ENCODE results near the gene PEDS1. TPM values are rescaled to one million over a fixed set of nuclear protein-coding genes. Genes with fewer than 3 reads are reported as not detected.

The PEDS1 gene
- total and polyA plus RNA-seq, 2 of the 13 experiments (the other 11 are each of a cell fraction or from before 2014, with no cell fraction given): 30.5 to 93.9 TPM

GRCh38 chr20:50138479-50139393 is 14.8 kb downstream of the PEDS1 start (continued):
- TF ChIP-seq ZNF660 (CRISPR knock-in tag; IDR thresholded peaks at IDR 0.05; ENCODE audit: borderline replicate concordance, low read depth): no peak
- no peak for TF ChIP-seq ARID5B (CRISPR knock-in tag; IDR thresholded peaks at IDR 0.05)
- TF ChIP-seq MAX (IDR thresholded peaks at IDR 0.05): peak; percentile 43; the same call in 1 of the 2 replicates
- TF ChIP-seq TEAD3 (CRISPR knock-in tag; optimal IDR thresholded peaks at IDR 0.05; ENCODE audit: borderline replicate concordance): peak; percentile 8
- no peak for TF ChIP-seq ELF3 (CRISPR knock-in tag; IDR thresholded peaks at IDR 0.05)
- TF ChIP-seq ZNF839 (CRISPR knock-in tag; IDR thresholded peaks at IDR 0.05; ENCODE audit: borderline replicate concordance): peak; percentile 71; the same call in 1 of the 2 replicates
- no peak for TF ChIP-seq ZBTB7B (CRISPR knock-in tag; IDR thresholded peaks at IDR 0.05)
- no peak for TF ChIP-seq TGIF2 (CRISPR knock-in tag; IDR thresholded peaks at IDR 0.05)
- peak; percentile 57 for TF ChIP-seq NR2C2 (CRISPR knock-in tag; IDR thresholded peaks at IDR 0.05; ENCODE audit: borderline replicate concordance)
- TF ChIP-seq ZBTB8A (CRISPR knock-in tag; IDR thresholded peaks at IDR 0.05; ENCODE audit: borderline replicate concordance, low read depth): no peak
- TF ChIP-seq SPEN (CRISPR knock-in tag; IDR thresholded peaks at IDR 0.05; ENCODE audit: low read depth): no peak
- TF ChIP-seq KDM5A (IDR thresholded peaks at IDR 0.05; ENCODE audit: borderline replicate concordance, low read length): no peak
- no peak for TF ChIP-seq ZNF30 (CRISPR knock-in tag; IDR thresholded peaks at IDR 0.05)
- TF ChIP-seq MED13 (CRISPR knock-in tag; IDR thresholded peaks at IDR 0.05): no peak
- TF ChIP-seq ARNTL (CRISPR knock-in tag; IDR thresholded peaks at IDR 0.05): no peak
- 0 out of 2 replicates have a peak, but pooled peaks have one; percentile 4 for TF ChIP-seq TFAP4 (IDR thresholded peaks at IDR 0.05; ENCODE audit: borderline replicate concordance, low read depth)
- TF ChIP-seq NFIB (CRISPR knock-in tag; IDR thresholded peaks at IDR 0.05; ENCODE audit: borderline replicate concordance): no peak
- no peak for TF ChIP-seq TBX3 (IDR thresholded peaks at IDR 0.05; ENCODE audit: borderline replicate concordance)
- TF ChIP-seq GRHL1 (CRISPR knock-in tag; conservative IDR thresholded peaks at IDR 0.05): no peak
- TF ChIP-seq FOXK2 (IDR thresholded peaks at IDR 0.05): no peak
- TF ChIP-seq TERF1 (CRISPR knock-in tag; IDR thresholded peaks at IDR 0.05): no peak

Data from HepG2 (cell line).